GM21825 (cell line): ENCODE results near the gene UCK2.

Experiments
- ATAC-seq: cut with Tn5 transposase; IDR thresholded peaks from one replicate; pipeline ENCODE4 v1.9.1; 2021; ENCODE audit warnings: mild to moderate bottlenecking, moderate library complexity; ENCODE audit not compliant: unreplicated experiment

Gene UCK2

GRCh38 chr1:165928075-165928731, 100.8 kb downstream of the UCK2 start:
- no peak for ATAC-seq

- no peak for ATAC-seq
Measured at GRCh38 chr1:165930961-165931360, 103.5 kb downstream of the UCK2 start.

GRCh38 chr1:165933446-165934170, 106.2 kb downstream of the UCK2 start:
- no peak for ATAC-seq

GRCh38 chr1:165936542-165936941, 109.1 kb downstream of the UCK2 start:
- no peak for ATAC-seq

GRCh38 chr1:165937829-165938228, 110.4 kb downstream of the UCK2 start:
- ATAC-seq, result no peak

- ATAC-seq, result no peak
Measured at GRCh38 chr1:165938844-165939243, 111.4 kb downstream of the UCK2 start.

GRCh38 chr1:165941531-165941930, 114.1 kb downstream of the UCK2 start:
- ATAC-seq, result no peak

- ATAC-seq, result no peak
Measured at GRCh38 chr1:165942062-165942461, 114.6 kb downstream of the UCK2 start.

GRCh38 chr1:165942927-165943597, 115.6 kb downstream of the UCK2 start:
- ATAC-seq, result no peak

GRCh38 chr1:165945911-165946310, 118.5 kb downstream of the UCK2 start:
- no peak for ATAC-seq

- ATAC-seq, result no peak
Measured at GRCh38 chr1:165947797-165948455, 120.5 kb downstream of the UCK2 start.

GRCh38 chr1:165949335-165950130, 122.1 kb downstream of the UCK2 start:
- no peak for ATAC-seq

GRCh38 chr1:165954940-165955339, 127.5 kb downstream of the UCK2 start:
- no peak for ATAC-seq

- ATAC-seq, result no peak
Measured at GRCh38 chr1:165958306-165958705, 130.9 kb downstream of the UCK2 start.

GRCh38 chr1:165960136-165960535, 132.7 kb downstream of the UCK2 start:
- ATAC-seq, result no peak

GRCh38 chr1:165960881-165961280, 133.5 kb downstream of the UCK2 start:
- ATAC-seq, result no peak
